ENCODE results near the gene TCF4.

Gene TCF4

GRCh38 chr18:55439056-55439455 lies 148.9 kb downstream of the TCF4 start:
- DNase-seq (ENCODE audit: low spot score), result no peak

- peak; percentile 22 for DNase-seq (ENCODE audit: low spot score)
Observed at GRCh38 chr18:55435592-55435991, 152.4 kb downstream of the TCF4 start.

GRCh38 chr18:55433648-55434047 lies 154.3 kb downstream of the TCF4 start:
- DNase-seq (ENCODE audit: low spot score), result peak; percentile 94

- no peak for DNase-seq (ENCODE audit: low spot score)
Observed at GRCh38 chr18:55433140-55433539, 154.9 kb downstream of the TCF4 start.

GRCh38 chr18:55432307-55433040 lies 155.5 kb downstream of the TCF4 start:
- DNase-seq (ENCODE audit: low spot score), result no peak

- DNase-seq (ENCODE audit: low spot score), result no peak
Observed at GRCh38 chr18:55430026-55430425, 158.0 kb downstream of the TCF4 start.

GRCh38 chr18:55427951-55428350 lies 160.0 kb downstream of the TCF4 start:
- DNase-seq (ENCODE audit: low spot score), result no peak

- peak; percentile 16 for DNase-seq (ENCODE audit: low spot score)
Observed at GRCh38 chr18:55425698-55426097, 162.3 kb downstream of the TCF4 start.

GRCh38 chr18:55422456-55423180 lies 165.4 kb downstream of the TCF4 start:
- DNase-seq (ENCODE audit: low spot score), result peak; percentile 78

- peak; percentile 85 for DNase-seq (ENCODE audit: low spot score)
Observed at GRCh38 chr18:55421615-55422419, 166.2 kb downstream of the TCF4 start.

- no peak for DNase-seq (ENCODE audit: low spot score)
Observed at GRCh38 chr18:55421308-55421614, 166.7 kb downstream of the TCF4 start.

GRCh38 chr18:55420665-55421307 lies 167.2 kb downstream of the TCF4 start:
- DNase-seq (ENCODE audit: low spot score), result no peak

GRCh38 chr18:55419947-55420664 lies 167.9 kb downstream of the TCF4 start:
- DNase-seq (ENCODE audit: low spot score), result peak; percentile 57

- DNase-seq (ENCODE audit: low spot score), result no peak
Observed at GRCh38 chr18:55419132-55419946, 168.7 kb downstream of the TCF4 start.

GRCh38 chr18:55418439-55418838 lies 169.6 kb downstream of the TCF4 start:
- DNase-seq (ENCODE audit: low spot score), result no peak

- peak; percentile 86 for DNase-seq (ENCODE audit: low spot score)
Observed at GRCh38 chr18:55416791-55417190, 171.2 kb downstream of the TCF4 start.

GRCh38 chr18:55415258-55415871 lies 172.6 kb downstream of the TCF4 start:
- DNase-seq (ENCODE audit: low spot score), result peak; percentile 88

- DNase-seq (ENCODE audit: low spot score), result no peak
Observed at GRCh38 chr18:55414475-55414874, 173.5 kb downstream of the TCF4 start.

GRCh38 chr18:55413474-55413873 lies 174.5 kb downstream of the TCF4 start:
- DNase-seq (ENCODE audit: low spot score), result no peak

GRCh38 chr18:55407774-55408535 lies 180.0 kb downstream of the TCF4 start:
- DNase-seq (ENCODE audit: low spot score), result peak; percentile 28
